ENCODE measurements around the gene LSM14A. TPM values are rescaled to one million over a fixed set of nuclear protein-coding genes. Genes with fewer than 3 reads are reported as not detected.

Gene LSM14A
- total and polyA plus RNA-seq, 2 of the 13 experiments (the other 11 are each of a cell fraction or from before 2014, with no cell fraction given): 77.0 to 83.6 TPM

DNA sequence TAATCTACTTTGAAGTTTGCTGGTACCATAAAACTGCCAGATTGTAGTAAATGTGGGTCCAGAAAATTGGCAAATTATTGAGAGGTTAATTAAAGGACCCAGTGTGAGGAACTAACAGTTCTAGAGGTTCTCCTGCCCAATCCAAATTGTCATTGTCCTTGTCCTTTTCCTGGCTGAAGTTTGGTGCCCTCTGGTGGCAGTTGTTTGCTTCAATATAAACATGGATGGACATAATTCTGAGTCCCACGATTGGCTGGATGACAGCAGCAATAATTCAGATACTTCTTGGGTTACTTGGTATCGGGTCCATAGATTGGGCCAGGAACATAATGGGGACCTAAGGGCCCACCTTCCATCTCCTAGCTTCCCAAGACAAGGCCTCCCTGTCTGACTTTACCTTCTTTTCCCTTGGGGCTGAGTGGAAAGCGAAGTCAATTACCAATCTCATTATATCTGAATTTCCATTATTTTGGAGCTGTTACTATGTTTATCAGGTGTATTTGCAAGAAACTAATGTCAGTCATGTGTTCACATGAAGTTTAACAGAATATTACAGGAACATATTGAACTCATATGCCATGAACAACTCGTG, 48.3 kb downstream of the LSM14A start:
- Histone ChIP-seq H3K9ac (ENCODE audit: insufficient read depth, low read depth, low read length) (no peak overlapping the region), H2AFZ (ENCODE audit: low read length) (no peak overlapping the region), H3K79me2 (ENCODE audit: insufficient read depth, low read length) (no peaks in the 10 kb centered on the region), H3K4me2 (ENCODE audit: low read depth, low read length) (no peak overlapping the region), H3K9me3 (ENCODE audit: low read length) (no peaks in the 10 kb centered on the region), H3K27me3 (ENCODE audit: control insufficient read depth in 1 of 2, insufficient read depth in 2 of 2, low read length in 2 of 2) (no peaks in the 10 kb centered on the region), H3K36me3 (replicated peaks in 1 of 2; ENCODE audit: control insufficient read depth in 1 of 2, insufficient read depth in 2 of 2, low read length in 2 of 2) (peaks cover 27 to 66% of the 10 kb centered on the region in 2 experiments), H3K4me3 (replicated peaks in 1 of 3; ENCODE audit: insufficient read depth in 1 of 3, low read depth in 2 of 3, low read length in 3 of 3) (no peak overlapping the region), H3K4me1 (ENCODE audit: insufficient read depth, low read length) (peaks cover 10% of the 10 kb centered on the region; the same call in 1 of the 2 replicates), H4K20me1 (ENCODE audit: insufficient read depth, low read length) (no peaks in the 10 kb centered on the region), H3K27ac (ENCODE audit: extremely low read length, insufficient read depth, low read length) (no peak overlapping the region)
- WGBS (ENCODE audit: low lambda C conversion rate): 82% methylated on average over 4 of the region's 4 CpGs
- FAIRE-seq (peak; percentile 70), ATAC-seq (peak; percentile 69), DNase-seq (ENCODE audit: low spot score) (peak; percentile 67)
- intact Hi-C loops (cut with micrococcal nuclease; ENCODE audit: unreplicated experiment) (no loop called here), in situ Hi-C loops (cut with HindIII; ENCODE audit: extremely low pct_ligation_motif_present, low pct_unique_long_range_greater_than_20kb) (no loop called here)
- ChIA-PET CTCF (ENCODE audit: low intra/inter-chr PET ratio, low total read pairs) (interaction anchor here (1.1 to 2.2 kb wide), 3 partner anchors 99 to 443 kb away, joined by 3 to 5 read pairs (median 3); no protein-coding TSS in a partner anchor), POLR2A (no interaction called here)
- BruUV-seq (replicated peaks): no TSS peak
- no peak for TF ChIP-seq FOXA1 (IDR thresholded peaks at IDR 0.05)
- peak; percentile 76 for TF ChIP-seq FOXA1 (CRISPR knock-in tag; IDR thresholded peaks at IDR 0.05)
- TF ChIP-seq RAD21 (CRISPR knock-in tag; IDR thresholded peaks at IDR 0.05): peak; percentile 34; the same call in 1 of the 2 replicates
- no peak for TF ChIP-seq ZNF101 (CRISPR knock-in tag; IDR thresholded peaks at IDR 0.05; ENCODE audit: borderline replicate concordance, low read depth)
- TF ChIP-seq SMC3 (IDR thresholded peaks at IDR 0.05; ENCODE audit: low read length): peak; percentile 47; the same call in 1 of the 2 replicates
- TF ChIP-seq FOXA3 (CRISPR knock-in tag; IDR thresholded peaks at IDR 0.05): peak; percentile 63; the same call in 1 of the 2 replicates
- TF ChIP-seq RBM22 (optimal IDR thresholded peaks at IDR 0.05; ENCODE audit: low read length): peak; percentile 31
- peak; percentile 45; the same call in 1 of the 2 replicates for TF ChIP-seq STAG1 (CRISPR knock-in tag; IDR thresholded peaks at IDR 0.05)
- TF ChIP-seq, protein P1, sequence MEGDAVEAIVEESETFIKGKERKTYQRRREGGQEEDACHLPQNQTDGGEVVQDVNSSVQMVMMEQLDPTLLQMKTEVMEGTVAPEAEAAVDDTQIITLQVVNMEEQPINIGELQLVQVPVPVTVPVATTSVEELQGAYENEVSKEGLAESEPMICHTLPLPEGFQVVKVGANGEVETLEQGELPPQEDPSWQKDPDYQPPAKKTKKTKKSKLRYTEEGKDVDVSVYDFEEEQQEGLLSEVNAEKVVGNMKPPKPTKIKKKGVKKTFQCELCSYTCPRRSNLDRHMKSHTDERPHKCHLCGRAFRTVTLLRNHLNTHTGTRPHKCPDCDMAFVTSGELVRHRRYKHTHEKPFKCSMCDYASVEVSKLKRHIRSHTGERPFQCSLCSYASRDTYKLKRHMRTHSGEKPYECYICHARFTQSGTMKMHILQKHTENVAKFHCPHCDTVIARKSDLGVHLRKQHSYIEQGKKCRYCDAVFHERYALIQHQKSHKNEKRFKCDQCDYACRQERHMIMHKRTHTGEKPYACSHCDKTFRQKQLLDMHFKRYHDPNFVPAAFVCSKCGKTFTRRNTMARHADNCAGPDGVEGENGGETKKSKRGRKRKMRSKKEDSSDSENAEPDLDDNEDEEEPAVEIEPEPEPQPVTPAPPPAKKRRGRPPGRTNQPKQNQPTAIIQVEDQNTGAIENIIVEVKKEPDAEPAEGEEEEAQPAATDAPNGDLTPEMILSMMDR (CRISPR knock-in tag; IDR thresholded peaks at IDR 0.05): peak; percentile 63
- TF ChIP-seq FOXK1 (CRISPR knock-in tag; IDR thresholded peaks at IDR 0.05; ENCODE audit: borderline replicate concordance, low read depth): peak; percentile 66; the same call in 1 of the 2 replicates
- TF ChIP-seq CBX2 (IDR thresholded peaks at IDR 0.05; ENCODE audit: low read depth, low read length): no peak
- TF ChIP-seq CBX2 (CRISPR knock-in tag; IDR thresholded peaks at IDR 0.05; ENCODE audit: low read depth): no peak
- no peak for TF ChIP-seq FOXP1 (IDR thresholded peaks at IDR 0.05)
- no peak for TF ChIP-seq FOXP1 (CRISPR knock-in tag; IDR thresholded peaks at IDR 0.05)
